Kidney (tissue), 14 donors: ENCODE results near the gene PAEP. TPM values are rescaled to one million over a fixed set of nuclear protein-coding genes. Genes with fewer than 3 reads are reported as not detected.

Experiments
- DNase-seq, 5 donors: peaks; one replicate each; pipeline ENCODE4 v3.0.0-alpha.2; 2013 to 2020
- FAIRE-seq: peaks from 2 replicates; lab custom pipeline; 2012; peaks lifted over from hg19 to GRCh38; lab: Jason Lieb, UNC
- H3K27ac ChIP-seq, 2 donors: one replicate each; pipeline ENCODE4 v1.7.0; 2013; ENCODE audit warnings: low read depth in 2 of 2, low read length in 2 of 2, inconsistent platforms in 1 of 2
- H3K27me3 ChIP-seq: one replicate; pipeline ENCODE4 v1.7.1; 2013; ENCODE audit warnings: low read length, inconsistent platforms; ENCODE audit not compliant: control insufficient read depth, insufficient read depth
- H3K36me3 ChIP-seq, 3 donors: one replicate each; pipeline versions ENCODE4 v1.7.0 to v1.7.1; 2013; ENCODE audit warnings: low read length in 3 of 3, control low read depth in 1 of 3, inconsistent platforms in 1 of 3; ENCODE audit not compliant: insufficient read depth in 3 of 3, control insufficient read depth in 2 of 3
- H3K4me1 ChIP-seq, 3 donors: one replicate each; pipeline versions ENCODE4 v1.7.0 to v1.7.1; 2013; ENCODE audit warnings: low read length in 3 of 3, inconsistent platforms in 1 of 3, low read depth in 1 of 3; ENCODE audit not compliant: control insufficient read depth in 2 of 3, insufficient read depth in 2 of 3
- H3K4me3 ChIP-seq, 3 donors: one replicate each; pipeline versions ENCODE4 v1.7.0 to v1.8.1; 2013; ENCODE audit warnings: low read length in 3 of 3, control low read depth in 1 of 3, inconsistent platforms in 1 of 3
- H3K9ac ChIP-seq, 3 donors: one replicate each; pipeline versions ENCODE4 v1.7.0 to v1.7.1; 2013; ENCODE audit warnings: low read length in 3 of 3, control low read depth in 1 of 3, inconsistent platforms in 1 of 3
- H3K9me3 ChIP-seq, 3 donors: one replicate each; pipeline versions ENCODE4 v1.7.0 to v1.7.1; 2013; ENCODE audit warnings: low read length in 3 of 3, control low read depth in 1 of 3, inconsistent platforms in 1 of 3; ENCODE audit not compliant: control insufficient read depth in 2 of 3, insufficient read depth in 1 of 3
- intact Hi-C: fragments of 100-400 bp; cut with DNase I; formaldehyde crosslinking; loops from one replicate; pipeline ENCODE4 v1.11.1; 2022
- polyA plus RNA-seq: library from polyadenylated mRNA; stranded (reverse); fragments of 350-450 nt; fragmentation: Illumina TruSeq; extraction: RNeasy Lipid Tissue Mini Kit (QIAGEN cat#74804); gene quantifications from one replicate; pipeline ENCODE4 v1.2.3, GENCODE V29; 2014; ENCODE audit warnings: low read depth, low replicate concordance; ENCODE audit not compliant: insufficient read depth
- total RNA-seq: library from RNA; stranded (reverse); fragmentation: NEBNext Ultra II Directional; extraction: Animal tissue kit (Norgen Biotek cat#: 25700); gene quantifications from one replicate; pipeline ENCODE4 v1.2.1, GENCODE V29; 2021
- TF ChIP-seq, protein P1 (sequence below): IDR thresholded peaks from 3 replicates; pipeline ENCODE4 v1.5.1; 2012; ENCODE audit warnings: mild to moderate bottlenecking, moderate library complexity, borderline replicate concordance; ENCODE audit not compliant: insufficient read depth; ENCODE audit errors: extremely low read depth
- donor health status: control.
- donor health status: control.
- donor health status: control.
- donor health status: control.
- donor health status: control.
- donor health status: DM: yes; HTN: yes; CAD: no.
- donor health status: Normal renal cell carcinoma (clear cell type).

The PAEP gene
- total and polyA plus RNA-seq, 2 donors from 2014 or later: not detected

DNA sequence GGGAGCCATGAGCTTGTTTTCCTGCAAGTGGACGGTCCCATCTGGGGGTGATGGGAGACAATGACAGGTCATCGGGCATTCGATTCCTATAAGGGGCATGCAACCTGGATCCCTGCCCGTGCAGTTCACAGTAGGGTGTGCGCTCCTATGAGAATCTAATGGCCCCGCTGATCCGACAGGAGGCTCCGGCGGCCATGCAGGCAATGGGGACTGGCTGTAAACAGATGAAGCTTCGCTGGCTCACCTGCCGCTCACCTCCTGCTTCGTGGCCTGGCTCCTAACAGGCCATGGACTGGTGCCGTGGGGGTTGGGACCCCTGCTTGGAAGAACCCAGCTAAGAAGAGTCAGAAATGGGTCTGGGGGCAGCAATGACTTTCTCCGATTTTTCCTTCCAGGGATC is 21.0 kb downstream of the PAEP start:
- no peak for DNase-seq
- no peak for FAIRE-seq
- Histone ChIP-seq H3K4me1 (no peaks in the 10 kb centered on the region), H3K27ac (no peak overlapping the region), H3K9me3 (no peaks in the 10 kb centered on the region), H3K36me3 (no peaks in the 10 kb centered on the region), H3K27me3 (no peaks in the 10 kb centered on the region), H3K9ac (no peak overlapping the region), H3K4me3 (no peak overlapping the region)
- intact Hi-C loops: no loop called here
- TF ChIP-seq, protein P1, sequence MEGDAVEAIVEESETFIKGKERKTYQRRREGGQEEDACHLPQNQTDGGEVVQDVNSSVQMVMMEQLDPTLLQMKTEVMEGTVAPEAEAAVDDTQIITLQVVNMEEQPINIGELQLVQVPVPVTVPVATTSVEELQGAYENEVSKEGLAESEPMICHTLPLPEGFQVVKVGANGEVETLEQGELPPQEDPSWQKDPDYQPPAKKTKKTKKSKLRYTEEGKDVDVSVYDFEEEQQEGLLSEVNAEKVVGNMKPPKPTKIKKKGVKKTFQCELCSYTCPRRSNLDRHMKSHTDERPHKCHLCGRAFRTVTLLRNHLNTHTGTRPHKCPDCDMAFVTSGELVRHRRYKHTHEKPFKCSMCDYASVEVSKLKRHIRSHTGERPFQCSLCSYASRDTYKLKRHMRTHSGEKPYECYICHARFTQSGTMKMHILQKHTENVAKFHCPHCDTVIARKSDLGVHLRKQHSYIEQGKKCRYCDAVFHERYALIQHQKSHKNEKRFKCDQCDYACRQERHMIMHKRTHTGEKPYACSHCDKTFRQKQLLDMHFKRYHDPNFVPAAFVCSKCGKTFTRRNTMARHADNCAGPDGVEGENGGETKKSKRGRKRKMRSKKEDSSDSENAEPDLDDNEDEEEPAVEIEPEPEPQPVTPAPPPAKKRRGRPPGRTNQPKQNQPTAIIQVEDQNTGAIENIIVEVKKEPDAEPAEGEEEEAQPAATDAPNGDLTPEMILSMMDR: no peak

DNA sequence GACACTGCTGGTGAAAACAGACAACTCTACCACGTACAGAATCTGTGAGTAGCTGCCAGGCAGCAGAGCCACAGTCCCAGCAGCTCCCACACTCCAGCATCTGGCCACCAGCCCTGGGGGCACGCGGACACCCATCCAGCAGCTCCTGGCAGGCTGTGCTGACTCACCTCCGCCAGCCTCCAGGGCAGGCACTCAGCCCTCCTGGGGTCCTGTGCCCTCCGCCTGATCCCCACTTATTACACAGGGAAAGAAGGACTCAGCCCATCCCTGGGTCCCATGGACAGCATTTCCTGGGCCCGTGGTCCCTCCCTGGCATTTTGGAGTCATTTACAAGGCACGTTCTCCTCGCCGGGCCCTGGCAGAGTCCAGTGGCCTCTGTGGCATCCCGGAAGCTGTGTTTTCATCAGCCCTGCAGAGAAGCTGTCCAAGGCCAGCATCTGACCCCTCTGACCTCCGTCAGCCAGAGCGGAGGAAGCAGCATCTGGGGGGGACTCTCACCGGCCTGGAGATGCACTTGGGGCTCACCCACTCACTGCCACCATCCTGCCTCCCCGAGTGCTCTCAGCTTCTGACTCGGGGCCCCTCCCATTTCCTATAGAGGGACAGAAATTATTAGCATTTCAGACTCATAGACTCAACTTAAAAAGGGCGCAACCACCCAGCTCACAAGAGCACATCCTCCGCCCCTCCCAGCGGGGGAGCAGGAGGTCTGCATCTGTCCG is 21.6 kb downstream of the PAEP start:
- Histone ChIP-seq H3K27me3 (no peaks in the 10 kb centered on the region), H3K4me3 (no peak overlapping the region), H3K4me1 (no peaks in the 10 kb centered on the region), H3K27ac (no peak overlapping the region), H3K9me3 (no peaks in the 10 kb centered on the region), H3K9ac (no peak overlapping the region), H3K36me3 (no peaks in the 10 kb centered on the region)
- no peak for FAIRE-seq
- DNase-seq: no peak
- intact Hi-C loops: no loop called here
- TF ChIP-seq, protein P1: no peak

DNA sequence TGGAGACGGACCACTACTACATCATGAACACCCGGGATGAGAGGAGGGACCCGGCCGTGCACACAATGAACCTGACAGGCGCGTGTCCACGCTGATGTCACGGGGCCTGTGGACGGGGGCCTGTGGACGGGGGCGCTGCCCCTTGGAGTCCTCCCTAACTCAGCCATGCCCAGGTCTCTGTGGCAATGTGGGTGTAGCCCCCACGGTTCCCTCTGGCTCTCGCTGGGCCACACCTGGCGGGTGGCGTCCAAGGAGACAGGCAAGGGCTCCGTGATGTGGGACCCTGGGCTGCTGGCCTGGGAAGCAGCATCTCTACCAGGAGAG is 22.1 kb downstream of the PAEP start:
- DNase-seq: no peak
- no peaks in the 10 kb centered on the region for H3K36me3 ChIP-seq
- H3K9me3 ChIP-seq: no peaks in the 10 kb centered on the region
- no peak overlapping the region for H3K27ac ChIP-seq
- FAIRE-seq: no peak
- intact Hi-C loops: no loop called here
- no peak overlapping the region for H3K9ac ChIP-seq
- H3K4me1 ChIP-seq: no peaks in the 10 kb centered on the region
- no peaks in the 10 kb centered on the region for H3K27me3 ChIP-seq
- H3K4me3 ChIP-seq: no peak overlapping the region
- TF ChIP-seq, protein P1: no peak

DNA sequence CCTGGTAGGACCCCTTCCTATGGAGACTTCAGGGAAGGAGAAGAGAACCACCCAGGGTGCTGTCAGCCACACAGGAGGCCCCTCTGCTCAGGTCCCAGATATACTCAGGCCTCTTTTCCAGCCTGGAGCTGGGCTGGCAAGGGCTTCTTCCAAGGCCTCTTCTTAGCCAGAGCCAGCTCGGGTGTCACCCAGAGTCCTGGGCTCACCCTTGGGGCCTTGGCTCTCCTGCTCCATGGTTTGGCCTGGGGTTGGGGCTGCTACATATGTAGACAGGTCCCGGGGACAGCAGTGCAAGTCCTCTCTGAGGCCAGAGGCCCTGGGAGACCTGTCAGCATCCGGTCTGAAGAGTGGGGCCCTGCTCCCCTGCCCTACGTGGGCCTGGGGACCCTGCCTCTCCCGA is 22.8 kb downstream of the PAEP start:
- intact Hi-C loops: no loop called here
- Histone ChIP-seq H3K9me3 (no peaks in the 10 kb centered on the region), H3K9ac (no peak overlapping the region), H3K27me3 (no peaks in the 10 kb centered on the region), H3K4me1 (no peaks in the 10 kb centered on the region), H3K27ac (no peak overlapping the region), H3K36me3 (no peaks in the 10 kb centered on the region), H3K4me3 (no peak overlapping the region)
- DNase-seq: no peak
- TF ChIP-seq, protein P1: no peak
- FAIRE-seq: no peak
